CD4-positive, alpha-beta T cell treated with Interleukin-17A for 4 hours (primary cell): ENCODE data around the gene CNRIP1.
"Not testable (repeated sequence)": the region's sequence is repeated elsewhere in the genome, so short reads cannot be mapped to it uniquely, and the experiment has no call there.

Experiments used
- DNase-seq: peaks from one replicate; pipeline ENCODE4 v3.0.0-alpha.2; 2020; ENCODE audit warnings: mixed read lengths

The CNRIP1 gene

DNA sequence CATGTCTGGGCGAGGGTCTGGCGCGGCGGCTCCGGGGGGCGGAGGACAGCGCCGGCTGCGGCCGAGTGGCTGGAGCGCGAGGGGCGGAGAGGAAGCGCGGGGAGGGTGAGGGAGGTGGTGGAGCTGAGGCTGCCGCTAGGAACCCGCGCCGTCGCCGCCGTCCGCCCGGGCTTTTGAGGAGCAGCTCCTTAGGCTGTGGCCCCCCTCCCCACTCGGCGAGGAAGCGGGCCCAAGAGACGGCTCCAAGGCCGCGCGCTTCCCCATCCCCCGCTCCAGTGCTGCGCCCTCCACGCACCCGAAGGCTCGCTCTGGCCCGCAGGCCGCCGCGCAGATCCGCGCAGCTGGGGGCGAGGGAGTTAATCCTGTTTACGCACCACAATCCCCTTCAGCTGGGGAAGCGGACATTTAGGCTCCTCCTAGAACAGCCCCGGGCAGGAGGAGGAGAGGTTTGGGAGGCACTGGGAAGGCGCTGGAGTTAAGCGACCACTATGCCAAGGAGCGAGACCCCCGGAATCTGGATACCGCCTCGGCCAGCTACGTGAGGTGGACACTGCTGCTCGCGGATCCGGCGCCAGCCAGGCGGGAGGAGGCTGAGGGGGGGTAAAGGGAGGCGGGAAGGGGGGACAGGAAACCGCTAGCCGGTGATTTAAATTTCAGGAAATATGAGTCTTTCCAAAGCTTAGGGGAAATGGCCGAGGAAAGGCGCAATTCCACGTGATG lies at the start of gene CNRIP1:
CNRIP1 (minus strand) TSS at position 552 of the 720 bp plus-strand sequence; CDS start at position 3, 549 bp downstream.
- DNase-seq, result no peak

DNA sequence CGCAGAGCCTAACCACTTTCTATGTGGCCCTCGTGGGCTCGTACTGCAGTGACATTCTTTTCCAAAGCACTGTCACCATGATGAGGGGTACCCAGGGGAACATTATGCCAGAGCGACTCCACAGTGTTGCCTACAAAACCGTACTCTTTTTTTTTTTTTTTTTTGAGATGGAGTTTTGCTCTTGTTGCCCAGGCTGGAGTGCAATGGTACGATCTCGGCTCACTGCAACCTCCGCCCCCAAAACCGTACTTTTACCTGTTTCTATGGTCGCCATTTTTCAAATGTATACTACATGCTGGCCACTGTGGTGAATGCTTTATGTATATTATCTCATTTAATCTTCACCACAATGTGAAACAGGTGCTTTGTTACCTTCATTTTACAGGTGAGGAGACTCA lies 49.6 kb upstream of the CNRIP1 start:
- DNase-seq, result no peak

GRCh38 chr2:68368654-68369336 lies 49.0 kb upstream of the CNRIP1 start:
- no peak for DNase-seq

- no peak for DNase-seq
Measured at GRCh38 chr2:68367953-68368653, 48.4 kb upstream of the CNRIP1 start.

GRCh38 chr2:68366083-68366560 lies 46.4 kb upstream of the CNRIP1 start:
- DNase-seq, result no peak

DNA sequence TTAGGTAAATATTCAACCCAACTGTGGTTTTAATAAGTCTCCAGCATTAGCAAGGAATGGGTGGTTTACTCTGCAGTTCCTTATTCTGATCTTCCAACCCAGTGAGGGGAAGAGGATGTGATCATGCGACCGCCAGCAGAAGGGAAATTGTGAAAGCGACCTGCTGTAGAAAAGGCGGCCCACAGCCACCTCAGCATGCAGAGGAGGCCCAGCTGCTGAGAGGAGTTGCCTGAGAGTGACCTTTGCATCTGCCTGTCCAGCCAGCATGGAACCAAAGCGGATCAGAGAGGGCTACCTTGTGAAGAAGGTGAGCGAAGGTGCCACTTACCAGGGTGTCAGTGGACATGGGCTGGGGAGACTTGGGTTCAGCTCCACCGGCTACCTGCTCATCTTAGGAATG lies 45.3 kb upstream of the CNRIP1 start, which contains the start of gene PLEK:
PLEK (plus strand) TSS at position 196 of the 400 bp plus-strand sequence; CDS start at position 266, 70 bp downstream.
- DNase-seq, result peak; percentile 7

DNA sequence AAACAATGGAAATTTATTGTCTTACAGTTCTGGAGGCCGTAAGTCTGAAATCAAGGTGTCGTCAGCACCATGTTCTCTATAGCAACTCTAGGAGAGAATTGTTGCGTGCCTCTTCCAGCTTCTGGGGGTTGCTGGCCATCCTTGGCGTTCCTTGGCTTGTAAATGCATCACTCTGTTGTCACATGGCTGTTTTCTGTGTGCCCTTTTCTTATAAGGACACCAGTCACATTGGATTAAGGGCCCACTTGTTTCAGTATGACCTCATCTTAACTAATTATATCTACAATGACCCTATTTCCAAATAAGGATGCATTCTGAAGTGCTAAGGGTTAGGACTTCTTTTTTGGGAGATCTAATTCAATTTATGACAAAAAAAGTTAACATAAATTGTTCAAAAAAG lies 44.0 kb upstream of the CNRIP1 start:
- no peak for DNase-seq

DNA sequence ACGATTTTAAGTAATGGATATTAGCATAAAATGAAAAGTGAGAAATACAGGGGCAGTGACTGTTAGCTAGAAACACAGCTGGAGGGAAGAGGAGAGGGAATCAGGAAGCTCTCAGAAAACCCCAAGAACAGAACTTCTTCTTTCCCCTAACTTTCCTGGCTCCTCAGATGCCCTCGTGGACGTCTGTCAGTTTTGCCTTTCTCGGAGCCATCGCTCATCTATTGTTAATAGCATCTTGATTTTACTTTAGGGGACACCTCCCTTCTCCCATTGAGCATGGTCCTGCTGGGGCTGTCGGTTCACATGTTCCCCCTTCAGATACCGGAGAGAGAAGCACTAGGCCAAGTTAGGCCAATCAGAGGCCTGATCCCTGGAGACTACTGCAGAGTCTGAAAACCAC lies 43.0 kb upstream of the CNRIP1 start:
- DNase-seq, result no peak

- peak; percentile 89 for DNase-seq
Measured at GRCh38 chr2:68362069-68362468, 42.3 kb upstream of the CNRIP1 start.

DNA sequence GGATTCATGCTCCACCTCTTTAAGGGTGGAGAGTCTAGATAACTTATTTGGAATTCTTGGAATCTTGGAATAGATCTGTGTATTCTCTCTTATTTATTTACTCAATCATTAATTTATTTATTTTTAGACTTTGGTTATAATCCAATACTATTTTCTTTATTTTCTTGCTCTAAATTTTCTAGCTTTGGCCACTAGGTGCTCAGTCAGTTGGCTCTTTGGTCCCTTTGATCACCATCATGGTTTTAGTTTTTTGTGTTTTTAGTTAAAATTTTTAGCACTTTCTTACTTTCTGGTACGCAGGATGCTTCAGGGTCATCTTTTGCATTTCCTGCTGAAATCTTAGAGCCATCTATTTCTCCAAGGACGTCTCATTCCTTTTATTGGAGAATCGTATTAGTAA lies 40.1 kb upstream of the CNRIP1 start:
- DNase-seq, result no peak

DNA sequence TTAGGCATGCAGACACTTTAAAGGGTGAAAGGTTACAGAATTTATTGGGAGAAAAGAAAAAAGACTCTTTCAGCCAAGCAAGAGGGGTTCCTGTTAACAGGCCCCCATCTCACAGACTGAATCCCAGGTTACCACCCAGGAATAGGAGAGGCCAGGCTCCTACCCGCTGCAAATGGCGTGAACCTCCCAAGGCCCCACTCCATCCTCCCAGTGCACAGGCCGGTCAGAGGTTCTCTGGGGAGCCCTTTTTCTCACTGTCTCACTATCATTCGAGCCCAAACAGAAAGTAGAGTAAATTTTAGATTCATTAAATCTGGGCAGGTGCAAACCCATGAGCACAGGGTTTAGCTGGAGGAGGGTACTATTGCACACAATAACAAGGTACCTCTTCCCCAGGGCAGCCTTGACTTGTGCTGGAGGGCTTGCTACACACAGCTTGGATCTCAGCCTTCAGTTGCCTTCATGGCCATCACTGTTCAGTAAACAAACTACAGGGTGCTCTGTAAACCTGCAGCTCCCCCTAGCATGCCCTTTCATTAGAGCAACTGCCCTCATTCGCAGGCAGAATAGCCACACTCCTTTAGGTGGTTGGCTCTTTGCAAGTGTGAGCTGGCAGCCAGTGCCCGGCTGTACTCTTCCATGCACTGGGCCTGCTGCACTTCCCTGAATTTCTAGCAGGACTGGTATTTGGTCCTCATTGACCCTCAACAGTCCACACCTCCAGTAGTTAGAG lies 38.0 kb upstream of the CNRIP1 start:
- DNase-seq, result no peak

DNA sequence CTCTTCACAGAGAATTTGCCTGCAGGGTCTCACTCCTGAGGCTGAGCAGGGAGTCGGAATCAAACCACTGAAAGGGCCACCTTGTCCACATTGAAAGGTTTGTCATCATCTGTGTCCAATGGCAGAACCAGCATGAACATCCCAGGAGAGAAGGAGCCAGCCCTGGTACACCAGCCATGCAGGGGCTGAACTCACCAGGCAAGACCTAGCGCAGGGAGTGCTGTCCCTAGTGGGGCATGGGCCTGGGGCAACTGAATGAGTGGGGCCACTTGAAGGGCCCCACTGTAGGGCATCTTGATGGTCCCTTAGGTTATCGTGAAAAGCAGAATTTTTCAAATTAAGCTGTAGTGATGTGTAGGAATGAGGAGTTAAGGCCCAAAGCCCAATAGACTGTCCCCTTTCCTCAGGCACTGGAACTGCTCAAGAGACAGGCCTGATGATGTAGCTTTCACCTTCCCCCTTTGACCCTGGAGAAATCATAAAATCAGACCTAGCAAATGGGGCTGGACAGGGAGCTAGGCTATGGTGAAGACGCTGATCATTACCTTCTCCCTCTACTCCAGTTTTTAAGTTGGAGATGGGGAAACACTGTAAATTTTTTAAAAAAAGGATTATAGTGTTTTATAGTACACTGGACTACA lies 37.0 kb upstream of the CNRIP1 start:
- no peak for DNase-seq

DNA sequence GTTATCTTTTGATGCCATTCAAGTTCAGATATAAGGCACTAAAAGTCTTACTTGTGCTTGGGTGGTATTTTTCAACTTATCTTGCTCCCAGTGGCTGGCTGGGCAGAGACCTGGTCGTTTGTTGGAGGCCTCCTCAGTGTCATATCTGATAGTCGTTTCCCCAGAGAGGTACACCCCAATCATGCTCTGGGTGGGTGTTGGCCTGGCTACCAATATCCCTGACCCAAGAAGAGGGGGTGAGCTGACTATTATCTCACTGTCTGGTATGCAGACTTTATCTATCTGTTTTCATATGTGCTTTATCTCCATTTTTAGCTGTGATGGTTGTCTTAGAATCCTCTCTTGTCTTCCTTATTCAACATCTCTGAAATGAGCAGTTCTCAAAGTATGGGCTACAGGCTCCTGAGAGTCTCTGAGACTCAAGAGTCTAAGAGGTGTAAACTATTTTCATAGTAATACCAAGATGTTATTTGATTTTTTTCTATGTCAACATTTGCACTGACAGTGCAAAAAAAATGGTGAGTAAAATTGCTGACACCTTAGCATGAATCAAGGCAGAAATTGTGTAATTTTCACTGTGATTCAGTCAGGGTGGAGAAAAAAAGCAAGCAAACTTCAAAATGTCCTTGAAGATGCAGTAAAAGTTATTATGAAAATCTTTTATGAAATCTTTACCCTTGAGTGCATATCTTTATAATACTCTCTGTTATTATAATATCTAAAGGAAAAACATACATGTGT lies 33.1 kb upstream of the CNRIP1 start:
- DNase-seq, result no peak

DNA sequence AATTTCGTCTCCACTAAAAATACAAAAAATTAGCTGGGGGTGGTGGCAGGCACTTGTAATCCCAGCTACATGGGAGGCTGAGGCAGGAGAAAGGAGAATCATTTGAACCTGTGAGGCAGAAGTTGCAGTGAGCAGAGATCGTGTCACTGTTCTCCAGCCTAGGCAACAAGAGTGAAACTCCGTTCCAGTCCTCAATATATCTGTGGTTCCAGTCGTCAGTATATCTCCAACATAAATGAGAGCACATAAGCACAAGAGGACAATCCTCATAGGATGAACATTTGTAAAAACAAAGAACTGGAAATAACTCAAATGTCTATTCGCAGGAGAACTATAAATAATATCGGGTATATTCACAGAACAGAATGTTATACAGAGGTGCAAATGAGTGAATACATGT lies 32.2 kb upstream of the CNRIP1 start:
- no peak for DNase-seq

DNA sequence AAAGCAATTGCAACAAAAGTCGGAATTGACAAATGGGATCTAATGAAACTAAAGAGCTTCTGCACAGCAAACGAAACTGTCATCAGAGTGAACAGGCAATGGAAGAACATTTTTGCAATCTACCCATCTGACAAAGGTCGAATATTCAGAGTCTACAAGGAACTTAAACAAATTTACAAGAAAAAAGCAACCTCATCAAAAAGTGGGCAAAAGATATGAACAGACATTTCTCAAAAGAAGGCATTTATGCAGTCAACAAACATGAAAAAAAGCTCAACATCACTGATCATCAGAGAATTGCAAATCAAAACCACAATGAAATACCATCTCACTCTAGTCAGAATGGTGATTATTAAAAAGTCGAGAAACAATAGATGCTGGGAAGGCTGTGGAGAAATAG lies 29.3 kb upstream of the CNRIP1 start:
- not testable (repeated sequence) for DNase-seq

DNA sequence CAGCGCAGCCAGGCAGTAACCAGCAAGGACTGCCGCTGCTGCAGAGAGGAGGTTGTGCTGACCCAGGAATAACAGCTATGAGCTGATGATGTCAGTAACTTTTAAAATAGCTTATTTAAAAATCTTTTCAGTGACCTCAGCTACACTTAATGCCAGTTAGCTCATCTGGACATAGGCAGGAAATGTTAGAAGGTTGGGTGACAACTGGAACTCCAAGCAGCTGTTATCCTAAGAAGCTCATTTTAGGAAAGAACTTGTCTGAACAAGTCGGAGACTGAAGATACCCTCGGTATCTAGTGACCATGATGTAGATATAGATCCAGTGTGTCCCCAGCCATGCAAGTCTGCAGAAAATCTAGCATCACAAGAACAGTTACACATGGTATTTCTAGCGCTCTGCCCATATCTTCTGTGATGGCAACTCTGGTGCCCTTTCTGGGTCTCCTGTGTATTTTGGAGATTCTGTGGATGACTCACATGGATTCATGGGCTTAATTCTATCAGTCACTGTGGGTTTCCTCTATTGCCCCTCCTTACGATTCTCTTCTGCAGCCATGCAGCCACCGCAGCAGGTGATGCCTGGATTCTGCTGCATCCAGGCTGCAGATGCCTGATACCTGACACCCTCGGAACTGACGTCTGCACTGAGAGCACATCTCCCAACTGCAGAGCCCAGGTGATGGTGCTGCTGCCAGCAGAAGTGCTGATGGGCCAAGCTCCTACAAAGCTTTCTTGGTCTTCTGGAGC lies 25.6 kb upstream of the CNRIP1 start:
- DNase-seq, result no peak

DNA sequence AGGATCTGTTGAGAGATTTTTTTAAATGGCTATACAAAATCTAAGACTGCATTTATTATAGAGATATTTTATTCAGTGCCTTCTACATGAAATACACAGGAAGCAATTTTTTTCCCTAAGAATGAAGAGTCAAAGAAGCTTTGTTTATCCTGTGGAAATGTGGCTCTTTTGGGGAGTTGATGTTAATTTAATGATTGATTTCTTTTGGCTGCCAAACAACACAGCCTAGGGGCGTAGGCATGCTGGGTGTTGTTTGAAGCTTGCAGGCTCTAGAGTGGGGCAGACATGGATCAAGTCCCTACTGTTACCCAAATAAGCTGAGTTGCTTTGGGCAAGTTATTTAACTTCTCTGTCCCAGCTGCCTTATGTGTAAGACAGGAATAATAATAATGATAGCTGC lies 24.3 kb upstream of the CNRIP1 start:
- no peak for DNase-seq

GRCh38 chr2:68342470-68342869 lies 22.7 kb upstream of the CNRIP1 start:
- no peak for DNase-seq

DNA sequence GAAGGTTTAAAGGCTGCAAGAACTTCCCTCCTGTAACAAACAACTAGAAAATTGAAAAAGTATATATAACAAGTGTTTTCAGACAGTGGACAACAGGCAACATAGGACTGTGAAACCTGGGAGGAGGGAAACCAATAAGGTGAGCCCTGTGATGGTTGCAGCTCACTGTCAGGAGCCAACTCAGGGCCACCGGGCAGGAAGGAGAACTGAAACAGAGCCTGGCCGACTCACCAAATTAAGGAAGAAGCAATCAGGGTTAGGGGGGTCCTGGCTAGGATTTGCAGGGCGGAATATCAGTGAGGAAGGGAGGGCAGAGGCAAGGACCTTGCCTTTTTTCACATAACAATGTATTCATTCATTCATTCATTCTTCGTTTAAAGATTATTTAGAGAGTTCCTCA lies 21.8 kb upstream of the CNRIP1 start:
- no peak for DNase-seq

GRCh38 chr2:68341062-68341329 lies 21.2 kb upstream of the CNRIP1 start:
- DNase-seq, result no peak
